Measurements from ENCODE around the gene C1orf167. TPM values are rescaled to one million over a fixed set of nuclear protein-coding genes. Genes with fewer than 3 reads are reported as not detected.

C1orf167 gene
- total and polyA plus RNA-seq, 2 of the 13 experiments (the other 11 are each of a cell fraction or from before 2014, with no cell fraction given): not detected

DNA sequence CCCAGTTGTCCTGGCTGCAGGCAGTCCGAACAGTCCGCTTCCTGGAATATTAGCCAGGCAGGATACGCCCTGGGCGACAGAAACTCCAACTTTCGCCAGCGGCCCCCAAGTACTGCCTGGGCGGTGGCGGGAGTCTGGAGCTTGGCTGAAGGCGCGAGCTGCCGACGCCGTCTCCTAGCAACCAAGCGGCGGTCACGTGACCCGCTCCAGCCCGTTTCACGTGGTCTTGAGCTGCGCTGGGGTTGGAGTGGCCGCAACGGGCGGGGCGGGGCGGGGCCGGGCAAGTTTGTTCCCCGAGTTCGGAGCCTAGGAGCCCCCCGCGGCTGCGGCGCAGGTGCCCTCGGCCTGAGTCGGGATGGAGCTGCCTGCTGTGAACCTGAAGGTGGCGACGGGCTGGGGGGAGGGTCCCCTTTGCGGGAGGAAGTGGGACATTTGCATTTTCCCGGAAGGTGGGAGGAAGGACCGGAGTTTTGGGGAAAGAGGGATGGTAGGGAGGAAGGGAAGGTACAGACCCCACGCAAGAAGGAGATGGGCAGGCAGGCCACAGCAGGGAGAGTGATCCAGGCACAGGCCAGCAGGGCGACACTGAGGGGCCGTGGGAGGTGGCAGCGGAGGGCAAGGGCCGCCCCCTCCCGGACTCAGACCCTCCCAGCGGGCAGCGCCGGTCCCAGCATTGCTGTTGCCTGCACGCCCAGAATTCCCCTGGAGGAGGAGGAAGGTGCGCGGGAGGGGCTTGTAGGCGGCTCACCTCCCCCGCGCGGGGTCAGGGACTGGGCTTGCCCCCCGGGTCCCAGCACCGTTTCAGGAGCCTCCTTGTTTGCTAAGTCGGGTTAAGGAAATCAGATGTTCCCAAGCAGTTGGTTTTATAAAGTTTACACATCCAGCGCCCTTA lies 25.9 kb upstream of the C1orf167 start, which contains the start of gene AGTRAP (continued):
- TF ChIP-seq JARID2 (CRISPR knock-in tag; IDR thresholded peaks at IDR 0.05; ENCODE audit: insufficient replicate concordance) (no peak), ZZZ3 (CRISPR knock-in tag; IDR thresholded peaks at IDR 0.05; ENCODE audit: borderline replicate concordance) (peak; percentile 68; the same call in 1 of the 2 replicates), MEIS2 (CRISPR knock-in tag; IDR thresholded peaks at IDR 0.05) (0 out of 2 replicates have a peak, but pooled peaks have one; percentile 21), ZNF777 (CRISPR knock-in tag; IDR thresholded peaks at IDR 0.05) (no peak), SETDB1 (CRISPR knock-in tag; IDR thresholded peaks at IDR 0.05; ENCODE audit: borderline replicate concordance) (peak; percentile 53; the same call in 1 of the 2 replicates), HDAC1 (CRISPR knock-in tag; IDR thresholded peaks at IDR 0.05) (peak; percentile 84), ZNF292 (CRISPR knock-in tag; IDR thresholded peaks at IDR 0.05; ENCODE audit: borderline replicate concordance, low read depth) (no peak), ZNF547 (CRISPR knock-in tag; IDR thresholded peaks at IDR 0.05) (peak; percentile 38; the same call in 1 of the 2 replicates), ETV6 (CRISPR knock-in tag; conservative IDR thresholded peaks at IDR 0.05) (0 out of 2 replicates have a peak, but pooled peaks have one; percentile 25), MAX (IDR thresholded peaks at IDR 0.05) (peak; percentile 79), CCDC6 (CRISPR knock-in tag; IDR thresholded peaks at IDR 0.05) (no peak), ZNF747 (CRISPR knock-in tag; IDR thresholded peaks at IDR 0.05; ENCODE audit: borderline replicate concordance) (no peak; the same call in 1 of the 2 replicates), ZBTB1 (CRISPR knock-in tag; IDR thresholded peaks at IDR 0.05; ENCODE audit: borderline replicate concordance) (no peak), NFAT5 (CRISPR knock-in tag; IDR thresholded peaks at IDR 0.05) (no peak), ZNF484 (CRISPR knock-in tag; IDR thresholded peaks at IDR 0.05; ENCODE audit: borderline replicate concordance, low read depth) (no peak)
- TF ChIP-seq, protein P1, sequence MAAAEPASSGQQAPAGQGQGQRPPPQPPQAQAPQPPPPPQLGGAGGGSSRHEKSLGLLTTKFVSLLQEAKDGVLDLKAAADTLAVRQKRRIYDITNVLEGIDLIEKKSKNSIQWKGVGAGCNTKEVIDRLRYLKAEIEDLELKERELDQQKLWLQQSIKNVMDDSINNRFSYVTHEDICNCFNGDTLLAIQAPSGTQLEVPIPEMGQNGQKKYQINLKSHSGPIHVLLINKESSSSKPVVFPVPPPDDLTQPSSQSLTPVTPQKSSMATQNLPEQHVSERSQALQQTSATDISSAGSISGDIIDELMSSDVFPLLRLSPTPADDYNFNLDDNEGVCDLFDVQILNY (CRISPR knock-in tag; conservative IDR thresholded peaks at IDR 0.05): no peak; the same call in 1 of the 2 replicates
- TF ChIP-seq, protein P2, sequence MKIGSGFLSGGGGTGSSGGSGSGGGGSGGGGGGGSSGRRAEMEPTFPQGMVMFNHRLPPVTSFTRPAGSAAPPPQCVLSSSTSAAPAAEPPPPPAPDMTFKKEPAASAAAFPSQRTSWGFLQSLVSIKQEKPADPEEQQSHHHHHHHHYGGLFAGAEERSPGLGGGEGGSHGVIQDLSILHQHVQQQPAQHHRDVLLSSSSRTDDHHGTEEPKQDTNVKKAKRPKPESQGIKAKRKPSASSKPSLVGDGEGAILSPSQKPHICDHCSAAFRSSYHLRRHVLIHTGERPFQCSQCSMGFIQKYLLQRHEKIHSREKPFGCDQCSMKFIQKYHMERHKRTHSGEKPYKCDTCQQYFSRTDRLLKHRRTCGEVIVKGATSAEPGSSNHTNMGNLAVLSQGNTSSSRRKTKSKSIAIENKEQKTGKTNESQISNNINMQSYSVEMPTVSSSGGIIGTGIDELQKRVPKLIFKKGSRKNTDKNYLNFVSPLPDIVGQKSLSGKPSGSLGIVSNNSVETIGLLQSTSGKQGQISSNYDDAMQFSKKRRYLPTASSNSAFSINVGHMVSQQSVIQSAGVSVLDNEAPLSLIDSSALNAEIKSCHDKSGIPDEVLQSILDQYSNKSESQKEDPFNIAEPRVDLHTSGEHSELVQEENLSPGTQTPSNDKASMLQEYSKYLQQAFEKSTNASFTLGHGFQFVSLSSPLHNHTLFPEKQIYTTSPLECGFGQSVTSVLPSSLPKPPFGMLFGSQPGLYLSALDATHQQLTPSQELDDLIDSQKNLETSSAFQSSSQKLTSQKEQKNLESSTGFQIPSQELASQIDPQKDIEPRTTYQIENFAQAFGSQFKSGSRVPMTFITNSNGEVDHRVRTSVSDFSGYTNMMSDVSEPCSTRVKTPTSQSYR (CRISPR knock-in tag; IDR thresholded peaks at IDR 0.05; ENCODE audit: borderline replicate concordance): no peak

Data from HepG2 (cell line).